Panc1 (cell line): ENCODE data around the gene CNTRL. TPM values are rescaled to one million over a fixed set of nuclear protein-coding genes. Genes with fewer than 3 reads are reported as not detected.
"Not testable (repeated sequence)": the region's sequence is repeated elsewhere in the genome, so short reads cannot be mapped to it uniquely, and the experiment has no call there.

Experiments used
- ATAC-seq: fragments of 200-7000 bp; cut with Tn5 transposase; 2 replicates; pipeline ENCODE4 v1.9.1; 2020; ENCODE audit warnings: mild to moderate bottlenecking, moderate library complexity
- BruUV-seq: library from RNA; stranded (reverse); fragments of 400-500 nt; replicated peaks from 2 replicates; lab custom pipeline; 2021; lab: Mats Ljungman, UMichigan
- CTCF ChIA-PET: fragments of 300-600 bp; sonication (Branson Sonifier 250); formaldehyde crosslinking; loops from one replicate; lab custom pipeline; 2022; ENCODE audit warnings: antibody characterized with exemption; lab: Charles Lee
- POLR2A ChIA-PET: fragments of 300-600 bp; sonication (Branson Sonifier 250); formaldehyde crosslinking; loops from one replicate; lab custom pipeline; 2022; ENCODE audit warnings: antibody characterized with exemption; lab: Charles Lee
- DNase-seq: peaks from one replicate; pipeline ENCODE4 v3.0.0-alpha.2; 2010; ENCODE audit warnings: low read depth, low spot score
- H3K27ac ChIP-seq: 2 replicates; pipeline ENCODE4 v1.5.1; 2011; ENCODE audit warnings: mild to moderate bottlenecking, low read length, inconsistent platforms
- H3K27me3 ChIP-seq: fragments of 200-500 bp; sonication (Bioruptor generic); 2 replicates; pipeline ENCODE4 v1.6.0; 2014; ENCODE audit warnings: low read length, inconsistent platforms; ENCODE audit not compliant: control insufficient read depth, insufficient read depth
- H3K36me3 ChIP-seq: fragments of 200-500 bp; sonication (Bioruptor generic); 2 replicates; pipeline ENCODE4 v1.5.1; 2014; ENCODE audit warnings: inconsistent platforms, mild to moderate bottlenecking, low read length, moderate library complexity; ENCODE audit not compliant: control insufficient read depth, insufficient read depth
- H3K4me1 ChIP-seq: 2 replicates; pipeline ENCODE4 v1.5.1; 2011; ENCODE audit warnings: inconsistent platforms, mild to moderate bottlenecking, low read length, moderate library complexity; ENCODE audit not compliant: control insufficient read depth, insufficient read depth
- H3K4me3 ChIP-seq, 2 experiments: 2 replicates each; pipeline ENCODE4 v1.5.1; 2011 to 2012; ENCODE audit warnings: low read depth in 2 of 2, low read length in 2 of 2, mild to moderate bottlenecking in 2 of 2, inconsistent platforms in 1 of 2, moderate library complexity in 1 of 2
- H3K9me3 ChIP-seq: fragments of 200-500 bp; sonication (Bioruptor generic); 2 replicates; pipeline ENCODE4 v1.5.1; 2014; ENCODE audit warnings: low read depth, mild to moderate bottlenecking, inconsistent platforms, low read length, moderate library complexity; ENCODE audit not compliant: control insufficient read depth, insufficient read depth
- CTCF ChIP-seq: fragments of 450-650 bp; IDR thresholded peaks from 2 replicates; pipeline ENCODE4 v1.5.1; 2017; ENCODE audit warnings: mild to moderate bottlenecking
- POLR2AphosphoS5 ChIP-seq: IDR thresholded peaks from 2 replicates; pipeline ENCODE4 v1.6.1; 2012; ENCODE audit warnings: mild to moderate bottlenecking, low read depth, low read length, moderate library complexity
- SIN3A ChIP-seq: IDR thresholded peaks from 2 replicates; pipeline ENCODE4 v1.6.1; 2012; ENCODE audit warnings: low read depth, mild to moderate bottlenecking, low read length, moderate library complexity, borderline replicate concordance; ENCODE audit not compliant: insufficient read depth
- TCF7L2 ChIP-seq: IDR thresholded peaks from 2 replicates; pipeline ENCODE4 v1.6.1; 2011; ENCODE audit warnings: mild to moderate bottlenecking, low read depth, low read length, inconsistent platforms
- in situ Hi-C: cut with HindIII; loops from 2 replicates; pipeline ENCODE4 v1.10.0; 2016; ENCODE audit warnings: low sequenced_read_pairs, low pct_unique_long_range_greater_than_20kb
- intact Hi-C: fragments of 100-400 bp; cut with micrococcal nuclease; formaldehyde crosslinking; loops from one replicate; pipeline ENCODE4 v1.10.0; 2022; ENCODE audit not compliant: unreplicated experiment
- total RNA-seq: library from RNA; stranded (reverse); gene quantifications from one replicate; pipeline ENCODE4 v1.2.1, GENCODE V29; 2021; ENCODE audit not compliant: unreplicated experiment
- TF ChIP-seq, protein P1 (sequence below), 2 experiments: IDR thresholded peaks; 2 replicates each; pipeline ENCODE4 v1.6.1; 2011 to 2012; ENCODE audit warnings: low read depth in 2 of 2, control low read depth in 1 of 2, low read length in 1 of 2, mild to moderate bottlenecking in 1 of 2, moderate library complexity in 1 of 2; ENCODE audit not compliant: insufficient read depth in 1 of 2

The CNTRL gene
- total RNA-seq, 1 experiment from 2014 or later, result 11.5 TPM

DNA sequence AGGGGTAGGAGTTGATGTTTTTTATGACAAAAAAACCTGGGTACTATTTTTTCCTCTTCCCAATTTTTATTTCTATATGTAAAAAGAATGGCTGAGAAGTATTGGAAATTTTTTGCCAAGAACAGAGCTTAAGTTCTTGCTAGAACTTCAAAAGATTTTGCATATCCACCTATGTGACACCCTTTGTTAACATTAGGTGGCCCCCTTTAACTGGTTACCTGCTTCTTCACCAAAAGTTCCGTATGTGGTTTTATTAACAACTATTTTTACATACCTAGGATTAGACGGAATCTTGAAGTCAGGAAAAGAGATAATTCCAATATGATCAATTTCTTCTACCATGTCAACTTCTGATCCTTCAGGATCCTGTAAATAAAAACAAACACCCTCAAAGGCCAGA lies 40.2 kb upstream of the CNTRL start:
- TF ChIP-seq, protein P1, sequence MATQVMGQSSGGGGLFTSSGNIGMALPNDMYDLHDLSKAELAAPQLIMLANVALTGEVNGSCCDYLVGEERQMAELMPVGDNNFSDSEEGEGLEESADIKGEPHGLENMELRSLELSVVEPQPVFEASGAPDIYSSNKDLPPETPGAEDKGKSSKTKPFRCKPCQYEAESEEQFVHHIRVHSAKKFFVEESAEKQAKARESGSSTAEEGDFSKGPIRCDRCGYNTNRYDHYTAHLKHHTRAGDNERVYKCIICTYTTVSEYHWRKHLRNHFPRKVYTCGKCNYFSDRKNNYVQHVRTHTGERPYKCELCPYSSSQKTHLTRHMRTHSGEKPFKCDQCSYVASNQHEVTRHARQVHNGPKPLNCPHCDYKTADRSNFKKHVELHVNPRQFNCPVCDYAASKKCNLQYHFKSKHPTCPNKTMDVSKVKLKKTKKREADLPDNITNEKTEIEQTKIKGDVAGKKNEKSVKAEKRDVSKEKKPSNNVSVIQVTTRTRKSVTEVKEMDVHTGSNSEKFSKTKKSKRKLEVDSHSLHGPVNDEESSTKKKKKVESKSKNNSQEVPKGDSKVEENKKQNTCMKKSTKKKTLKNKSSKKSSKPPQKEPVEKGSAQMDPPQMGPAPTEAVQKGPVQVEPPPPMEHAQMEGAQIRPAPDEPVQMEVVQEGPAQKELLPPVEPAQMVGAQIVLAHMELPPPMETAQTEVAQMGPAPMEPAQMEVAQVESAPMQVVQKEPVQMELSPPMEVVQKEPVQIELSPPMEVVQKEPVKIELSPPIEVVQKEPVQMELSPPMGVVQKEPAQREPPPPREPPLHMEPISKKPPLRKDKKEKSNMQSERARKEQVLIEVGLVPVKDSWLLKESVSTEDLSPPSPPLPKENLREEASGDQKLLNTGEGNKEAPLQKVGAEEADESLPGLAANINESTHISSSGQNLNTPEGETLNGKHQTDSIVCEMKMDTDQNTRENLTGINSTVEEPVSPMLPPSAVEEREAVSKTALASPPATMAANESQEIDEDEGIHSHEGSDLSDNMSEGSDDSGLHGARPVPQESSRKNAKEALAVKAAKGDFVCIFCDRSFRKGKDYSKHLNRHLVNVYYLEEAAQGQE (IDR thresholded peaks at IDR 0.05; ENCODE audit: insufficient read depth in 1 of 2, low read depth in 2 of 2, low read length in 1 of 2), result no peak
- no peak for TF ChIP-seq CTCF
- TF ChIP-seq SIN3A, result no peak
- TF ChIP-seq POLR2AphosphoS5, result no peak
- TF ChIP-seq TCF7L2, result no peak
- no peaks in the 10 kb centered on the region for H3K36me3 ChIP-seq
- no peaks in the 10 kb centered on the region for H3K27me3 ChIP-seq
- no peaks in the 10 kb centered on the region for H3K4me1 ChIP-seq
- BruUV-seq, result no TSS peak
- in situ Hi-C loops (no loop called here), intact Hi-C loops (no loop called here)
- ChIA-PET CTCF (interaction anchor here (0.8 kb wide), 1 partner anchor 26 kb away, joined by 3 read pairs; no protein-coding TSS in a partner anchor), POLR2A (no interaction called here)
- DNase-seq (no peak), ATAC-seq (no peak)
- no peak overlapping the region for H3K4me3 ChIP-seq
- no peaks in the 10 kb centered on the region for H3K9me3 ChIP-seq
- no peak overlapping the region for H3K27ac ChIP-seq

DNA sequence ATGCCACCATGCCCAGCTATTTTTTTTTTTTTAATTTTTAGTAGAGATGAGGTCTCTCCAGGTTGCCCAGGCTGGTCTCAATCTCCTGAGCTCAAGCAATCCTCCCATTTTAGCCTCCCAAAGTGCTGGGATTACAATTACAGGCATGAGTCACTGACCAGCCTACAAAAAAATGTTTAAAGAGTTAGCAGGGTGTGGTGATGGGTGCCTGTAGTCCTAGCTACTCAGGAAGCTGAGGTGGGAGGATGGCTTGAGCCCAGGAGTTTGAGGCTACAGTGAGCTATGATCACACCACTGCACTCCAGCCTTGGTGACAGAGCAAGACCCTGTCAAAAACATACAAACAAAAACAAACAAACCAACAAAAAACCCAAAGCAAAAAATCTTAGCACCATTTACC lies 39.0 kb upstream of the CNTRL start:
- ATAC-seq, H3K4me3 ChIP-seq, DNase-seq, intact Hi-C loops, H3K27me3 ChIP-seq, H3K36me3 ChIP-seq, in situ Hi-C loops, CTCF ChIA-PET, POLR2A ChIA-PET, H3K27ac ChIP-seq, BruUV-seq, H3K9me3 ChIP-seq, H3K4me1 ChIP-seq: not testable (repeated sequence)

- Histone ChIP-seq H3K27me3 (no peaks in the 10 kb centered on the region), H3K36me3 (no peaks in the 10 kb centered on the region), H3K9me3 (no peaks in the 10 kb centered on the region), H3K4me3 (no peak overlapping the region), H3K27ac (no peak overlapping the region), H3K4me1 (no peaks in the 10 kb centered on the region)
- intact Hi-C loops (no loop called here), in situ Hi-C loops (no loop called here)
- DNase-seq (no peak), ATAC-seq (no peak)
- POLR2A ChIA-PET, result no interaction called here
- BruUV-seq, result no TSS peak
- CTCF ChIA-PET, result no interaction called here
- TF ChIP-seq SIN3A, result no peak
- TF ChIP-seq, protein P1 (IDR thresholded peaks at IDR 0.05; ENCODE audit: insufficient read depth in 1 of 2, low read depth in 2 of 2, low read length in 1 of 2), result no peak
- TF ChIP-seq POLR2AphosphoS5, result no peak
- no peak for TF ChIP-seq TCF7L2
- no peak for TF ChIP-seq CTCF
Observed at GRCh38 chr9:121038362-121038761, 36.4 kb upstream of the CNTRL start.
